ENCODE measurements around the gene EFTUD2. TPM values are rescaled to one million over a fixed set of nuclear protein-coding genes. Genes with fewer than 3 reads are reported as not detected.

EFTUD2 gene
- polyA plus RNA-seq, 3 donors, result 82.9 to 144 (median 104) TPM

DNA sequence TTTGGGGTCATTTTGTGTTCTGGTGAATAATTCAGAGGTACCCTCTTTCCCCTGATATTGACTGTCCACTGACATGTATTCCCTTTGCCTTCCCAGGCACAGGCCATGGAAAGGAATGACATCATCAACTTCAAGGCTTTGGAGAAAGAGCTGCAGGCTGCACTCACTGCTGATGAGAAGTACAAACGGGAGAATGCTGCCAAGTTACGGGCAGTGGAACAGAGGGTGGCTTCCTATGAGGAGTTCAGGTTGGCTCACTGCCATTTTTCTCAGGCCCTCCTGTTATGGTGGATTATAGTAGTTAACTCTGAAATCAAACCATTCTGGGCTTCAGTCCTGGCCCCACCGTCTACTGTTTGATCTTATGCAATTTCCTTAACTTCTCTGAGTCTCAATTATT, 1.6 kb upstream of the EFTUD2 start:
- no peak overlapping the region for H3K9ac ChIP-seq (ENCODE audit: insufficient read depth, low read length, poor library complexity, severe bottlenecking)
- Mint-ChIP-seq H3K4me1 (peaks cover 45% of the 10 kb centered on the region), H3K4me3 (peak overlapping the region in 1 of 2 donors; percentile 24), H3K27ac (peak overlapping the region; percentile 21 to 100 (median 99)), H3K36me3 (peaks cover 3 to 13% of the 10 kb centered on the region in 2 donors), H3K9me3 (no peaks in the 10 kb centered on the region), H3K27me3 (ENCODE audit: low read depth in 3 of 3) (no peaks in the 10 kb centered on the region)
- peak overlapping the region in 1 of 2 donors; percentile 14 for H3K27ac ChIP-seq (ENCODE audit: low read depth in 1 of 2, low read length in 2 of 2)
- peaks cover 2 to 9% of the 10 kb centered on the region in 2 donors for H3K36me3 ChIP-seq (replicated peaks in 1 of 2; ENCODE audit: control insufficient read depth in 1 of 2, insufficient read depth in 2 of 2, low read length in 2 of 2)
- peak overlapping the region; percentile 82 for H3K4me2 ChIP-seq (replicated peaks; ENCODE audit: extremely low read depth, low read length, poor library complexity, severe bottlenecking)
- no peak overlapping the region for H2AFZ ChIP-seq (ENCODE audit: insufficient read depth, low read depth, low read length, poor library complexity, severe bottlenecking)
- H3K4me3 ChIP-seq (replicated peaks in 1 of 3; ENCODE audit: low read depth in 2 of 3, low read length in 3 of 3), result peak overlapping the region in 1 of 3 experiments; percentile 91
- intact Hi-C loops (cut with micrococcal nuclease), result loop anchor here (2.0 to 5.0 kb wide), 2 partner anchors 46 to 48 kb away; partner anchors contain the start of gene KIF18B (in 1 of the 2)
- H3K79me2 ChIP-seq (ENCODE audit: insufficient read depth, low read length), result peaks cover 34% of the 10 kb centered on the region
- peaks cover 29% of the 10 kb centered on the region for H4K20me1 ChIP-seq (ENCODE audit: insufficient read depth, low read length)
- no peaks in the 10 kb centered on the region for H3K9me3 ChIP-seq (replicated peaks in 1 of 2; ENCODE audit: control insufficient read depth in 1 of 2, insufficient read depth in 1 of 2, low read length in 2 of 2)
- H3K27me3 ChIP-seq (ENCODE audit: control insufficient read depth in 2 of 2, insufficient read depth in 2 of 2, low read length in 2 of 2), result no peaks in the 10 kb centered on the region
- WGBS (ENCODE audit: insufficient coverage), result 0% methylated on average over 2 of the region's 3 CpGs
- DNase-seq, result peak in 1 of 3 donors; percentile 19
- TF ChIP-seq, protein P1, sequence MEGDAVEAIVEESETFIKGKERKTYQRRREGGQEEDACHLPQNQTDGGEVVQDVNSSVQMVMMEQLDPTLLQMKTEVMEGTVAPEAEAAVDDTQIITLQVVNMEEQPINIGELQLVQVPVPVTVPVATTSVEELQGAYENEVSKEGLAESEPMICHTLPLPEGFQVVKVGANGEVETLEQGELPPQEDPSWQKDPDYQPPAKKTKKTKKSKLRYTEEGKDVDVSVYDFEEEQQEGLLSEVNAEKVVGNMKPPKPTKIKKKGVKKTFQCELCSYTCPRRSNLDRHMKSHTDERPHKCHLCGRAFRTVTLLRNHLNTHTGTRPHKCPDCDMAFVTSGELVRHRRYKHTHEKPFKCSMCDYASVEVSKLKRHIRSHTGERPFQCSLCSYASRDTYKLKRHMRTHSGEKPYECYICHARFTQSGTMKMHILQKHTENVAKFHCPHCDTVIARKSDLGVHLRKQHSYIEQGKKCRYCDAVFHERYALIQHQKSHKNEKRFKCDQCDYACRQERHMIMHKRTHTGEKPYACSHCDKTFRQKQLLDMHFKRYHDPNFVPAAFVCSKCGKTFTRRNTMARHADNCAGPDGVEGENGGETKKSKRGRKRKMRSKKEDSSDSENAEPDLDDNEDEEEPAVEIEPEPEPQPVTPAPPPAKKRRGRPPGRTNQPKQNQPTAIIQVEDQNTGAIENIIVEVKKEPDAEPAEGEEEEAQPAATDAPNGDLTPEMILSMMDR (IDR thresholded peaks at IDR 0.05), result no peak
- H3K4me1 ChIP-seq (ENCODE audit: control insufficient read depth in 1 of 2, insufficient read depth in 2 of 2, low read length in 2 of 2), result peaks cover 49 to 52% of the 10 kb centered on the region in 2 donors

DNA sequence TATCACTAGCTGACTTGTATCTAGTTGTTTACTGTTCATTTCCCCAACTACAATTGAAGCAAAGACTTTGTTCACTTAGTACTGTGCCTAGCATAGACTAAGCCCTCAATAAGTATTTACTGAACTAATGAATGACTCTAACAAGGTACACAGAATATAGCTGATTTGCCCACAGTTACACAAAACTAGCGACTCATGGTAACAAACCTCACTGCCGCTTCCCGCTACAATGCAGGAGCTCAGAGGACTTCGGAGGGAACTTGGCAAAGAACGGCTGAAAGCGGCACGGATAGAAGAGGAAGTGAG, 524 bp downstream of the EFTUD2 start:
- H3K4me3 Mint-ChIP-seq, result peak overlapping the region; percentile 86 to 96
- H2AFZ ChIP-seq (ENCODE audit: insufficient read depth, low read depth, low read length, poor library complexity, severe bottlenecking), result peak overlapping the region; percentile 87
- no peaks in the 10 kb centered on the region for H3K9me3 ChIP-seq (replicated peaks in 1 of 2; ENCODE audit: control insufficient read depth in 1 of 2, insufficient read depth in 1 of 2, low read length in 2 of 2)
- intact Hi-C loops (cut with micrococcal nuclease), result loop anchor here in 1 of 2 donors (10.0 kb wide), 1 partner anchor 156 kb away; the partner anchor contains the start of gene DCAKD
- DNase-seq, result peak; percentile 74 to 83 (median 79)
- peaks cover 14 to 30% of the 10 kb centered on the region in 2 donors for H3K36me3 ChIP-seq (replicated peaks in 1 of 2; ENCODE audit: control insufficient read depth in 1 of 2, insufficient read depth in 2 of 2, low read length in 2 of 2)
- peaks cover 16 to 25% of the 10 kb centered on the region in 2 donors for H3K36me3 Mint-ChIP-seq
- peaks cover 35% of the 10 kb centered on the region for H3K4me1 Mint-ChIP-seq
- peaks cover 38 to 42% of the 10 kb centered on the region in 2 donors for H3K4me1 ChIP-seq (ENCODE audit: control insufficient read depth in 1 of 2, insufficient read depth in 2 of 2, low read length in 2 of 2)
- H3K79me2 ChIP-seq (ENCODE audit: insufficient read depth, low read length), result peaks cover 55% of the 10 kb centered on the region
- no CpG with 5 or more reads among the region's 7 CpGs for WGBS (ENCODE audit: insufficient coverage)
- peak overlapping the region; percentile 91 for H3K9ac ChIP-seq (ENCODE audit: insufficient read depth, low read length, poor library complexity, severe bottlenecking)
- H4K20me1 ChIP-seq (ENCODE audit: insufficient read depth, low read length), result peaks cover 50% of the 10 kb centered on the region
- H3K27me3 Mint-ChIP-seq (ENCODE audit: low read depth in 3 of 3), result no peaks in the 10 kb centered on the region
- no peaks in the 10 kb centered on the region for H3K9me3 Mint-ChIP-seq
- TF ChIP-seq, protein P1 (IDR thresholded peaks at IDR 0.05), result no peak
- peak overlapping the region; percentile 99 to 100 (median 100) for H3K27ac Mint-ChIP-seq
- H3K4me2 ChIP-seq (replicated peaks; ENCODE audit: extremely low read depth, low read length, poor library complexity, severe bottlenecking), result peak overlapping the region; percentile 82
- H3K4me3 ChIP-seq (replicated peaks in 1 of 3; ENCODE audit: low read depth in 2 of 3, low read length in 3 of 3), result peak overlapping the region; percentile 91 to 97 (median 95)
- H3K27ac ChIP-seq (ENCODE audit: low read depth in 1 of 2, low read length in 2 of 2), result peak overlapping the region; percentile 96 to 98
- no peaks in the 10 kb centered on the region for H3K27me3 ChIP-seq (ENCODE audit: control insufficient read depth in 2 of 2, insufficient read depth in 2 of 2, low read length in 2 of 2)

All from CD14-positive monocyte (primary cell).